GM19397 (cell line): Measurements from ENCODE around the gene TMEM80.

Experiments used
- ATAC-seq: cut with Tn5 transposase; IDR thresholded peaks from one replicate; pipeline ENCODE4 v1.9.1; 2021; ENCODE audit warnings: mild to moderate bottlenecking, moderate library complexity; ENCODE audit not compliant: unreplicated experiment

Gene TMEM80

GRCh38 chr11:742571-743201 lies 47.1 kb downstream of the TMEM80 start:
- no peak for ATAC-seq

- ATAC-seq = no peak
These were observed 49.8 kb downstream of the TMEM80 start for GRCh38 chr11:745428-745827.

- ATAC-seq = peak; percentile 38
These were observed 50.9 kb downstream of the TMEM80 start for GRCh38 chr11:746289-747157.

- peak; percentile 92 for ATAC-seq
These were observed 51.8 kb downstream of the TMEM80 start, which contains the start of gene TALDO1 for GRCh38 chr11:747158-748006. TALDO1 (plus strand) TSS chr11:747464; CDS start chr11:747482, 18 bp downstream.

- ATAC-seq = no peak
These were observed 52.4 kb downstream of the TMEM80 start for GRCh38 chr11:748007-748359.

GRCh38 chr11:749731-750130 lies 54.1 kb downstream of the TMEM80 start:
- ATAC-seq = no peak
